HK-2 (cell line): Measurements from ENCODE around the gene CBY3.
"Not testable (repeated sequence)": the region's sequence is repeated elsewhere in the genome, so short reads cannot be mapped to it uniquely, and the experiment has no call there.

Experiments
- DNase-seq: peaks from one replicate; pipeline ENCODE4 v3.0.0-alpha.2; 2018; ENCODE audit not compliant: unreplicated experiment

CBY3 gene

GRCh38 chr5:179680780-179681401, at the start of gene CBY3:
Gene CBY3 (minus strand): TSS chr5:179681034. CDS start chr5:179680918, 116 bp downstream.
- DNase-seq: peak; percentile 22

GRCh38 chr5:179730356-179730755, 49.5 kb upstream of the CBY3 start:
- DNase-seq: no peak

GRCh38 chr5:179729727-179730126, 48.9 kb upstream of the CBY3 start:
- no peak for DNase-seq

- no peak for DNase-seq
Measured at GRCh38 chr5:179729303-179729702, 48.5 kb upstream of the CBY3 start.

GRCh38 chr5:179727106-179727505, 46.3 kb upstream of the CBY3 start:
- DNase-seq: no peak

- DNase-seq: no peak
Measured at GRCh38 chr5:179724163-179724562, 43.3 kb upstream of the CBY3 start.

- DNase-seq: no peak
Measured at GRCh38 chr5:179720222-179720621, 39.4 kb upstream of the CBY3 start.

GRCh38 chr5:179716286-179716685, 35.5 kb upstream of the CBY3 start:
- DNase-seq: no peak

GRCh38 chr5:179700401-179700918, 19.6 kb upstream of the CBY3 start:
- DNase-seq: no peak

GRCh38 chr5:179699616-179700237, 18.9 kb upstream of the CBY3 start:
- peak; percentile 20 for DNase-seq

- DNase-seq: no peak
Measured at GRCh38 chr5:179698935-179699615, 18.2 kb upstream of the CBY3 start, which contains the start of gene CANX. Gene CANX (plus strand): TSS chr5:179698967. CDS start chr5:179705682, 6,715 bp downstream.

- DNase-seq: peak; percentile 97
Measured at GRCh38 chr5:179697993-179698934, 17.4 kb upstream of the CBY3 start.

- DNase-seq: not testable (repeated sequence)
Measured at GRCh38 chr5:179697543-179697942, 16.7 kb upstream of the CBY3 start.

- no peak for DNase-seq
Measured at GRCh38 chr5:179697108-179697507, 16.3 kb upstream of the CBY3 start.

- no peak for DNase-seq
Measured at GRCh38 chr5:179696603-179697002, 15.8 kb upstream of the CBY3 start.

GRCh38 chr5:179694561-179694960, 13.7 kb upstream of the CBY3 start:
- DNase-seq: no peak

GRCh38 chr5:179689212-179689611, 8.4 kb upstream of the CBY3 start:
- not testable (repeated sequence) for DNase-seq

GRCh38 chr5:179680014-179680779, 637 bp downstream of the CBY3 start:
- DNase-seq: no peak

GRCh38 chr5:179679014-179679674, 1.7 kb downstream of the CBY3 start:
- DNase-seq: peak; percentile 84
